GM21619 (cell line): ENCODE measurements around the gene RIMBP2.

Experiments
- ATAC-seq: cut with Tn5 transposase; IDR thresholded peaks from one replicate; pipeline ENCODE4 v1.9.1; 2021; ENCODE audit not compliant: unreplicated experiment

Gene RIMBP2

GRCh38 chr12:130454296-130454695 lies 261.8 kb downstream of the RIMBP2 start:
- ATAC-seq, result no peak

DNA sequence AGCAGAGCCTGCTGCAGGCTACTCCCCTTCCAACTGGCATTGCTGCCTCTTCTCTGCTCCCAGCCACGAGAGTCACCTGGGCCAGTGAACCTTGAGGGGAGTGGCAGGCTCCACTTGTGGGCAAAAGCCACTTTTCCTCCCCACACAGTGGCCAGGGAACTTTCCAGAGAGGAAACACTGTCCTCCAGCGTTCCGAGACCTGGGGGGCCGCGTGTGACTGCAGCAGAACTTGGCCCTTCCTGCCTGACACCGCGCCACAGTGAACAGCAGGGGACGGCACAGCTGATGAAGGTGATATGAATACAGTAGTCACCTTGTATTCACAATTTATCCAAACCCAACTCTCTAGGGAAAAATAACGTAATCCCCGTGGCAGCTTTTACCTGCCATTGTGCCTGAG lies 263.6 kb downstream of the RIMBP2 start:
- ATAC-seq, result no peak

GRCh38 chr12:130451001-130451930 lies 264.8 kb downstream of the RIMBP2 start:
- ATAC-seq, result no peak

- no peak for ATAC-seq
Observed at GRCh38 chr12:130449291-130449690, 266.8 kb downstream of the RIMBP2 start.

DNA sequence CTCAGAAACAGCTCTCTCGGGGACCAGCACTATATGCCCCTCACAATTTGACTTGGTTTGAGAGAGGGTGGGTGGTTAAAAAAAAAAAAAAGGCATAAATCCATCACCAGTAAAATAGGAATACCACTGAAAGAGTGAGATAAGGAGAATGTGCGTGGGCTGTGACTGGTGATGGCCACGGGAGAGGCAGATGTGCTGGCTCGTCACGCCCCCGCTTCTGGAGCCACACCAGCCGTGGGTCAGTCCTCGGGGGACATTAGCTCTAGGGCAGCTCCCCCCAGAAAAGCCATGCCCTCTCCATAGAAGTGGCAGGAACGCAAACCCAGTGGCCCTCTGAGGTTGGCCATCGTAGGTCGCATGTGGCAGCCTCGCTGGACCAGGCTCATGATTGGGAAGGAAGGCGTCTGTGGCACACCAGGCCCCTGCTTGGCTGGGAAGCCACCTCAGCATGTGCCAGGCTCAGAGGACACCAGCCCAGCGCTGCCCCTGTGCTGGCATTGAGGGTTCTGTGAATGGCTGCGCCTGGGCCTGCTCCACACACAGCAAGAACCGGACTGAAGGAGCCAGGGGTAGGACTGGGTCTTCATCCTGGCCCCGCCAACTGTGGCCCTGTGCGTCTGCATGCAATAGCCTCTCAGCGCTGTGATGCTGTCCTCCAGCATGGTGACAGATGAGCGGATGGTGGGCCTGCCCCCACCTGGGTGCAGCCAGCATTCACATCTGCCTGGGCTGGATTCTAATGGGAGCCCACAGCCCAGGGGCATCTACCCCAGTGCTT lies 267.9 kb downstream of the RIMBP2 start:
- ATAC-seq, result no peak

DNA sequence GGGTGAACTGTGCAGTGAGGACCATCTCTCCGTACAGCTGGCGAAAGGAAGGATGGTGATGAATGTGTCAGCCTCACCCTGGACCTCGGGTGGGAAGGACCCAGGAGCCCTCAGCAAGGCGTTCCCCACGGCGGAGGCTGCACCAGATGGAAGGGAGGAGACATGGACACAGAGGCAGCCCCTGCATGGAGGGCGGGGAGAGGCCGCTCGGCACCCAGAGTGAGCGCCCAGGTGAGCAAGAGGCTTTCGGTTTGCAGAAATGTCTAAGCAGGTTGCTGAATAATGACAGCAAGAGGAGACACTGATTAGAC lies 268.5 kb downstream of the RIMBP2 start:
- ATAC-seq, result no peak

GRCh38 chr12:130446846-130447654 lies 269.0 kb downstream of the RIMBP2 start:
- ATAC-seq, result no peak

- no peak for ATAC-seq
Observed at GRCh38 chr12:130444986-130445385, 271.1 kb downstream of the RIMBP2 start.

- no peak for ATAC-seq
Observed at GRCh38 chr12:130444061-130444460, 272.0 kb downstream of the RIMBP2 start.

- no peak for ATAC-seq
Observed at GRCh38 chr12:130441771-130442760, 274.0 kb downstream of the RIMBP2 start.

DNA sequence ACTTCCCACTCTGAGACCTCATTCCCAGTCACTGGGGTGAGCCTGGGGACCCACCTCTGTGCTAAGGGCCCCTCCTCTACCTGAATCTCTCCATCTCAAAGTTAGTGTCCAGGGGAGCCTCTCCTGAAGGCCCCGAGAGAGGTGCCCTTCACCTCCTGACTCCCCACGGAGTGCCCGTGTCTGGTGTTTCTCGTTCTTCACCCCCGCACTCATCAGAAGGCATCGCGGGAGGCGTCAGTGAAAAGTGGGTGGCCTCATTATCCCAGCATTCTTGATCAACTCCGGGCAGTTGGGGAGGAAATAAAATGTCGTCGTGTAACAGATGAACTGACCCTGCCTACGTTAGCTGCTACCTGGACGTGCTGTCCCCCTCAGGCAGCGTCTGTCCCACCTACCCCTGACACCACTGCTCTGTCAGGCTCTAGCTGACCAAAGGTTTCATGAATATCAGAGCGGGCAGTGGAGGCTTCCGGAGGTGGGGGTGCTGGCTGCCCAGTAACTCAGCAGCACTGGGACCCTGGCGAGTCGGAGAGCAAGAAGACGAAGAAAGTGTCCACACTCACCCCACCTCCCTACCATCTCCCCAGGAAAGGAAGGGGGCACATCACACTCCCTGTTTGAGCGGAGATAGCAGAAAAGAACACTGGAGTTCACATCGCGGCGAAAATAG lies 275.6 kb downstream of the RIMBP2 start:
- ATAC-seq, result no peak

GRCh38 chr12:130439250-130439649 lies 276.8 kb downstream of the RIMBP2 start:
- no peak for ATAC-seq

DNA sequence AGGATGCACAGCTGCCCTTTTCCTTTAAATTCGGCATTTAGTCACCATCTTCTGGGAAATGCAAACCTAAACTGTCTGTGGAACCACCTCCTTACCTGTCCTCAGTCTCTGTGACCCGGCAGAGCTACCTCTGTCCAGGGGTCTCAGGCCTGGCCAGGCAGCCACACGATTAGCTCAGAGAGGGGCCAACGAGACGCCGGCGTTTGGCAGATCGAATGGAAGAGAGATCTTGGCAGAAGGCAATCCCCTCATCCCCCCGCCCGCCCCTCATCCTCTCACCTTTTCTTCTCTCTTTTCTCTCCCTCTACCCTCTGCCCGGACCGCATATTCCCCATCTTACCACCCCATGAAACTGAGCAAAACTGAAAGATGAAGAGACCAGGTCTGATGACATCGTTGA lies 277.4 kb downstream of the RIMBP2 start:
- no peak for ATAC-seq

GRCh38 chr12:130438243-130438620 lies 277.9 kb downstream of the RIMBP2 start:
- ATAC-seq, result no peak

DNA sequence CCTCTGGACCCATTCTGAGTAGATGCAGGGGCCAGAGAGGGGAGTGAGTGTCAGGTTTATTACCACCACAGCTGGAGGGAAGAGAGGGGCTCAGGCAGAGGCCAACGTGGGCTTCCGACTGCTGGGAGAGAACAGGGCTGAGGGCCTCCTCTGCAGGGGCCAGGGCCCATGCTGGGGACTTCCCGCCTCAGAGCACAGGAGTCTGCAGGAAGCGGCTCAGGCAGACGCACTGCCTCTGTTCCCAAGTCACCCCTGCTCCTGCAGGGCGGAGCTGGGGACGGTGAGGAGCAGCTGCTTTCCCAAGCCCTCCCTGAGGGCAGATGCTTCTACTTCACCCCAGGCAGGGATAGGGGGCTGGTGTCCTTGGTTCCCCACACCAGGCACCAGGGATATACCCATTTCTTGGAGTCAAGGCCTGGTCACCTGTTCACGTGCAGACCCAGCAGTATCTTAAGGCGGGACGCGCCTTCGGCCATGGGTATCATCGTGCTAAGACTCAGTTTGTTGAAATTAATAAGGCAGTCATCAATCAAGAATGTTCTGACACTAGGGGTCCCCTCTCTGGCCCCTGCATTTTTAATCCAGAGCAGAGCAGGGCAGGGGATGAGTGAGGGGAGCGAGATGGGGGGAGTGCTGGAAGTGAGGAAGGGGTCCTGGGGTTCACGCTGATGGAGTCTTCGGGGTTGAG lies 278.4 kb downstream of the RIMBP2 start:
- ATAC-seq, result no peak

GRCh38 chr12:130436741-130437501 lies 279.2 kb downstream of the RIMBP2 start:
- ATAC-seq, result no peak

DNA sequence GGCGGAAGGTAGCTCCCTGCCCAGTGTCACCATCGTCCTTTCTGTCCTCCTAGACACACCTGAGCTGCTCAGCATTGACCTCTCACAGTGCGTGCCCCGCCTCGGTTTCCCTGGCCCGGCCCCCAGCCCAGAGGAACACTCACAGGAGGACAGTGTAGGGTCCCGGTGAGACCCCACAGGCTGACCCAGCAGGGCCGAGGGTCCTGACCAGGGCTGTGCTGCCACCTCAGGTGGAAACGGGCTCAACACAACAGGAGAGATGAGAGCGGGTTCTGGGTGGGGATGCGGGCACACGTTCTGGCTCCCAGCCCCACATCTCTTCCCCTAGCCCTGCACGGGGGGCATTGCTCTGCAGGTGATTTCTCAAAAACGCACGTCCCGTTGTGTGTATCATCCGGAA lies 280.3 kb downstream of the RIMBP2 start:
- no peak for ATAC-seq

DNA sequence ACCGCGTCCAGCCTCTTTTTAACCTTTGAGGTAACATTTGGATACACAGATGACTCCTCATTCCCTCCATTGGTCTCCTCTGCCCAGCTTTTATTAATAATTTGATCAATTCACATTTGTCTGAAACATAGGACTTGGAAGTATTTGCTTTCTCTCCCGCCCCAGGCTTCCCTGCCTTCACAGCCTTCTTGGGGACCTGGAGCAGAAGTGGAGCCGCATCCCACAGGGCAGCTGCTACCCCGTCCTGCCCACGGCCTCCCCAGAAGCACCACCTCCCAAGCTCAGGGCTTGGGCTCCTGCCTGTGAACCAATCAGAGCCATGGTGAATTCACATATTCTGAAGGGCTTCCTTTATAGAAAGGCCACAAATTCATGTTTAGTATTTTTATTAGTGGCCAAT lies 280.8 kb downstream of the RIMBP2 start:
- no peak for ATAC-seq
